Measurements from ENCODE around the gene SFTA2. TPM values are rescaled to one million over a fixed set of nuclear protein-coding genes. Genes with fewer than 3 reads are reported as not detected.

Gene SFTA2
- total and polyA plus RNA-seq, 7 donors: 3.6 TPM; not detected in 6

GRCh38 chr6:30940361-30940986 lies 8.5 kb upstream of the SFTA2 start, which contains the start of gene MUCL3:
TSS of gene MUCL3 (plus strand) at chr6:30940973. CDS start at chr6:30941000, 27 bp downstream.
- WGBS, 2 donors: 31 to 62% methylated on average over 16 of the region's 16 CpGs
- Histone ChIP-seq H3K27me3 (peaks cover 0 to 13% (median 0%) of the 10 kb centered on the region in 3 donors), H3K27ac (no peak within 1 kb of the TSS), H3K9me3 (no peaks in the 10 kb centered on the region), H3K4me1 (peaks cover 0 to 8% (median 3%) of the 10 kb centered on the region in 4 donors), H3K36me3 (no peaks in the 10 kb centered on the region), H3K4me3 (no peak within 1 kb of the TSS)
- intact Hi-C loops (cut with DNase I): loop anchor here (10.0 kb wide), 1 partner anchor 104 kb away; no protein-coding TSS in a partner anchor
- DNase-seq: no peak
- no peak for TF ChIP-seq POLR2AphosphoS5 (IDR thresholded peaks at IDR 0.05)
- no peak for TF ChIP-seq CTCF (IDR thresholded peaks at IDR 0.05)
- no peak for TF ChIP-seq EP300 (IDR thresholded peaks at IDR 0.05)
- TF ChIP-seq POLR2A (IDR thresholded peaks at IDR 0.05): no peak

- DNase-seq: no peak
- intact Hi-C loops (cut with DNase I): no loop called here
- H3K27ac ChIP-seq: no peak overlapping the region
- H3K9me3 ChIP-seq: no peaks in the 10 kb centered on the region
- H3K4me3 ChIP-seq: no peak overlapping the region
- 72 to 79% methylated on average over 3 of the region's 3 CpGs for WGBS, 2 donors
- H3K27me3 ChIP-seq: peaks cover 0 to 13% (median 0%) of the 10 kb centered on the region in 3 donors
- H3K36me3 ChIP-seq: no peaks in the 10 kb centered on the region
- TF ChIP-seq CTCF (IDR thresholded peaks at IDR 0.05): no peak
- no peak for TF ChIP-seq POLR2A (IDR thresholded peaks at IDR 0.05)
- no peak for TF ChIP-seq EP300 (IDR thresholded peaks at IDR 0.05)
- no peak for TF ChIP-seq POLR2AphosphoS5 (IDR thresholded peaks at IDR 0.05)
- H3K4me1 ChIP-seq: peaks cover 0 to 8% (median 3%) of the 10 kb centered on the region in 4 donors
Observed at GRCh38 chr6:30939473-30939872, 7.5 kb upstream of the SFTA2 start.

GRCh38 chr6:30938730-30939129 lies 6.8 kb upstream of the SFTA2 start:
- Histone ChIP-seq H3K36me3 (no peaks in the 10 kb centered on the region), H3K27me3 (peaks cover 0 to 13% (median 0%) of the 10 kb centered on the region in 3 donors), H3K4me3 (no peak overlapping the region), H3K9me3 (no peaks in the 10 kb centered on the region), H3K4me1 (peaks cover 0 to 8% (median 3%) of the 10 kb centered on the region in 4 donors), H3K27ac (no peak overlapping the region)
- no peak for TF ChIP-seq EP300 (IDR thresholded peaks at IDR 0.05)
- TF ChIP-seq CTCF (IDR thresholded peaks at IDR 0.05): no peak
- no peak for DNase-seq
- intact Hi-C loops (cut with DNase I): no loop called here
- WGBS, 2 donors: 67 to 74% methylated on average over 4 of the region's 4 CpGs

GRCh38 chr6:30937265-30937664 lies 5.3 kb upstream of the SFTA2 start:
- DNase-seq: no peak
- TF ChIP-seq POLR2A (IDR thresholded peaks at IDR 0.05) (no peak), EP300 (IDR thresholded peaks at IDR 0.05) (no peak), POLR2AphosphoS5 (IDR thresholded peaks at IDR 0.05) (no peak), CTCF (IDR thresholded peaks at IDR 0.05) (no peak)
- Histone ChIP-seq H3K4me3 (no peak overlapping the region), H3K27ac (no peak overlapping the region), H3K36me3 (no peaks in the 10 kb centered on the region), H3K27me3 (peaks cover 0 to 13% (median 0%) of the 10 kb centered on the region in 3 donors), H3K9me3 (no peaks in the 10 kb centered on the region), H3K4me1 (no peaks in the 10 kb centered on the region)
- WGBS, 2 donors: 84 to 85% methylated on average over 6 of the region's 6 CpGs
- intact Hi-C loops (cut with DNase I): no loop called here

- peaks cover 0 to 9% (median 0%) of the 10 kb centered on the region in 3 donors for H3K27me3 ChIP-seq
- no peak overlapping the region for H3K27ac ChIP-seq
- no peaks in the 10 kb centered on the region for H3K36me3 ChIP-seq
- no peak for TF ChIP-seq POLR2A (IDR thresholded peaks at IDR 0.05)
- TF ChIP-seq EP300 (IDR thresholded peaks at IDR 0.05): no peak
- TF ChIP-seq CTCF (IDR thresholded peaks at IDR 0.05): no peak
- TF ChIP-seq POLR2AphosphoS5 (IDR thresholded peaks at IDR 0.05): no peak
- H3K9me3 ChIP-seq: no peaks in the 10 kb centered on the region
- no peak for DNase-seq
- no peak overlapping the region for H3K4me3 ChIP-seq
- intact Hi-C loops (cut with DNase I): no loop called here
- 20 to 31% methylated on average over 3 of the region's 3 CpGs for WGBS, 2 donors
- H3K4me1 ChIP-seq: no peaks in the 10 kb centered on the region
Observed at GRCh38 chr6:30935018-30935417, 3.0 kb upstream of the SFTA2 start.

All from sigmoid colon (tissue), 7 donors.